ENCODE results near the gene CLEC9A.

DNA sequence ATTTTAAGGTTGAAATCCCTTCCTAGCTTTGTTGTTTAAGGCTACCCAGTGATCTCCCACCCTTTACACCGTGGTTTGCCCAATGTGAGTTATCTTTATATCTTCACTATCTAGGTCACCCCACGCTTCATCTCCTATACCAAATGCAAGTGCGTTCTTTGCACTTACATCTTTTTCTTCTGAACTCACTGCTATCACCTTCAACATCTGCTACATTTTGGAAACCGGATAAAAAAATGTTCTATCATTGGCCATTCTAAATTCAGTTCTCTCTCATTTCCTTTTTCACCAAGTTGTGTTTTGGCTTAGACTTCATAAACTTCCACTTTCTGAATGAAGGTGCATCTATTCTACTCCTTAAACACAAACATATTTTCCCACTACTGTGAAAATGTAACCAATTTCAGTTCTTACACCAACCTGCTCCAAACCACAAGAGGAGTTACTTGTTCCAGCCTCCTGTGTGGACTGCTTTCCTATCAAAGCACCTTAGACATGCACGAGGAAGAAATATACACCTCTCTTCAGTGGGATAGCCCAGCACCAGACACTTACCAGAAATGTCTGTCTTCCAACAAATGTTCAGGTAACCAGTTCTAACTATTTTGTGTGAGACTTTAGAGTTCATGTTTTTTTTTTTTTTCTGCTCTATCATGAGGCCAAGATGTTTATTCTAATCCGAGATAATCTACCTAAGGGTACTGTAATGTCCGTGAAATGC is 21.9 kb downstream of the CLEC9A start:
- TF ChIP-seq TOE1 (IDR thresholded peaks at IDR 0.05; ENCODE audit: borderline replicate concordance), result no peak
- no peak for TF ChIP-seq TOE1 (CRISPR knock-in tag; IDR thresholded peaks at IDR 0.05; ENCODE audit: borderline replicate concordance, low read depth)
- TF ChIP-seq, protein P1, sequence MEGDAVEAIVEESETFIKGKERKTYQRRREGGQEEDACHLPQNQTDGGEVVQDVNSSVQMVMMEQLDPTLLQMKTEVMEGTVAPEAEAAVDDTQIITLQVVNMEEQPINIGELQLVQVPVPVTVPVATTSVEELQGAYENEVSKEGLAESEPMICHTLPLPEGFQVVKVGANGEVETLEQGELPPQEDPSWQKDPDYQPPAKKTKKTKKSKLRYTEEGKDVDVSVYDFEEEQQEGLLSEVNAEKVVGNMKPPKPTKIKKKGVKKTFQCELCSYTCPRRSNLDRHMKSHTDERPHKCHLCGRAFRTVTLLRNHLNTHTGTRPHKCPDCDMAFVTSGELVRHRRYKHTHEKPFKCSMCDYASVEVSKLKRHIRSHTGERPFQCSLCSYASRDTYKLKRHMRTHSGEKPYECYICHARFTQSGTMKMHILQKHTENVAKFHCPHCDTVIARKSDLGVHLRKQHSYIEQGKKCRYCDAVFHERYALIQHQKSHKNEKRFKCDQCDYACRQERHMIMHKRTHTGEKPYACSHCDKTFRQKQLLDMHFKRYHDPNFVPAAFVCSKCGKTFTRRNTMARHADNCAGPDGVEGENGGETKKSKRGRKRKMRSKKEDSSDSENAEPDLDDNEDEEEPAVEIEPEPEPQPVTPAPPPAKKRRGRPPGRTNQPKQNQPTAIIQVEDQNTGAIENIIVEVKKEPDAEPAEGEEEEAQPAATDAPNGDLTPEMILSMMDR (IDR thresholded peaks at IDR 0.05 in 2 of 3, conservative IDR thresholded peaks at IDR 0.05 in 1 of 3; ENCODE audit: insufficient read depth in 2 of 3, low read depth in 1 of 3, low read length in 3 of 3), result no peak
- no peak for TF ChIP-seq GTF3C2 (IDR thresholded peaks at IDR 0.05; ENCODE audit: borderline replicate concordance, extremely low read depth, insufficient read length)
- no peak for TF ChIP-seq ZHX1 (conservative IDR thresholded peaks at IDR 0.05; ENCODE audit: low read length)
- no peak for TF ChIP-seq DNMT1 (IDR thresholded peaks at IDR 0.05)
- no peak for TF ChIP-seq ZBTB7A (IDR thresholded peaks at IDR 0.05; ENCODE audit: borderline replicate concordance, control insufficient read depth, low read depth, low read length)
- TF ChIP-seq NBN (IDR thresholded peaks at IDR 0.05; ENCODE audit: low read depth), result no peak
- TF ChIP-seq CREBBP (IDR thresholded peaks at IDR 0.05; ENCODE audit: low read depth, low read length), result no peak
